OCI-LY7 (cell line): ENCODE results near the gene MAP7D1. TPM values are rescaled to one million over a fixed set of nuclear protein-coding genes. Genes with fewer than 3 reads are reported as not detected.

Experiments
- BruUV-seq: library from RNA; stranded (reverse); fragments of 400-500 nt; replicated peaks from 2 replicates; lab custom pipeline; 2021; lab: Mats Ljungman, UMichigan
- CTCF ChIA-PET: fragments of 300-600 bp; sonication (Branson Sonifier 250); formaldehyde crosslinking; loops from one replicate; lab custom pipeline; 2022; ENCODE audit warnings: antibody characterized with exemption; ENCODE audit not compliant: unreplicated experiment; lab: Charles Lee
- POLR2A ChIA-PET: fragments of 300-600 bp; sonication (Branson Sonifier 250); formaldehyde crosslinking; loops from one replicate; lab custom pipeline; 2022; ENCODE audit warnings: antibody characterized with exemption; lab: Charles Lee
- DNase-seq: peaks from one replicate; pipeline ENCODE4 v3.0.0-alpha.2; 2015; ENCODE audit warnings: low spot score
- H2AFZ ChIP-seq: fragments of 200-600 bp; sonication (generic), shearing (Covaris generic); 2 replicates; pipeline ENCODE4 v1.6.1; 2014; ENCODE audit warnings: mild to moderate bottlenecking, antibody characterized with exemption, low read length, moderate library complexity
- H3K27ac ChIP-seq: fragments of 200-600 bp; sonication (generic); 2 replicates; pipeline ENCODE4 v1.5.1; 2014; ENCODE audit warnings: mixed run types, low read depth, mild to moderate bottlenecking, moderate library complexity, low read length, inconsistent platforms; ENCODE audit not compliant: poor library complexity, severe bottlenecking
- H3K36me3 ChIP-seq: fragments of 200-600 bp; sonication (generic); 2 replicates; pipeline ENCODE4 v1.6.1; 2014; ENCODE audit warnings: mild to moderate bottlenecking, antibody characterized with exemption, low read length, moderate library complexity, mixed read lengths; ENCODE audit not compliant: insufficient read depth
- H3K4me1 ChIP-seq: fragments of 200-600 bp; sonication (generic); 2 replicates; pipeline ENCODE4 v1.5.1; 2014; ENCODE audit warnings: mild to moderate bottlenecking, low read length; ENCODE audit not compliant: insufficient read depth, poor library complexity, severe bottlenecking
- H3K4me2 ChIP-seq: fragments of 200-600 bp; sonication (generic); 2 replicates; pipeline ENCODE4 v1.6.1; 2014; ENCODE audit warnings: mild to moderate bottlenecking, low read length
- H3K4me3 ChIP-seq: fragments of 200-600 bp; sonication (generic); 2 replicates; pipeline ENCODE4 v1.5.1; 2014; ENCODE audit warnings: mild to moderate bottlenecking, low read depth, low read length; ENCODE audit not compliant: poor library complexity, severe bottlenecking
- H3K79me2 ChIP-seq: fragments of 200-600 bp; sonication (generic); 2 replicates; pipeline ENCODE4 v1.6.1; 2016; ENCODE audit warnings: low read depth, mild to moderate bottlenecking, low read length, moderate library complexity, mixed read lengths; ENCODE audit not compliant: insufficient read depth
- H3K9me2 ChIP-seq: fragments of 200-600 bp; sonication (generic); 2 replicates; pipeline ENCODE4 v1.6.1; 2016; ENCODE audit warnings: mild to moderate bottlenecking, low read length, mixed read lengths; ENCODE audit not compliant: insufficient read depth
- H3K9me3 ChIP-seq: fragments of 200-600 bp; sonication (generic); 2 replicates; pipeline ENCODE4 v1.6.1; 2014; ENCODE audit warnings: mild to moderate bottlenecking, mixed run types, low read length, mixed read lengths
- H4K20me1 ChIP-seq: fragments of 200-600 bp; sonication (generic); 2 replicates; pipeline ENCODE4 v1.6.1; 2014; ENCODE audit warnings: mild to moderate bottlenecking, antibody characterized with exemption, low read length, moderate library complexity, mixed read lengths; ENCODE audit not compliant: insufficient read depth
- EZH2phosphoT487 ChIP-seq: fragments of 200-600 bp; sonication (generic); IDR thresholded peaks from 2 replicates; pipeline ENCODE4 v1.6.1; 2018; ENCODE audit warnings: low read depth, borderline replicate concordance, mild to moderate bottlenecking, mixed run types, antibody characterized with exemption, low read length, moderate library complexity, mixed read lengths
- intact Hi-C: fragments of 100-400 bp; cut with micrococcal nuclease; formaldehyde crosslinking; loops from one replicate; pipeline ENCODE4 v1.10.0; 2022; ENCODE audit not compliant: unreplicated experiment
- total RNA-seq, 2 experiments: library from RNA; depleted of rRNA in 1 of 2; stranded (reverse); fragments of >200 nt in 1 of 2; shearing (Covaris generic) in 1 of 2; gene quantifications; 2 replicates each; pipeline ENCODE4 v1.2.3, GENCODE V29; 2014 to 2022
- TF ChIP-seq, protein P1 (sequence below): fragments of 200-600 bp; sonication (generic); conservative IDR thresholded peaks from 2 replicates; pipeline ENCODE4 v1.5.1; 2014; ENCODE audit warnings: mild to moderate bottlenecking, antibody characterized with exemption, low read length, moderate library complexity, mixed read lengths

The MAP7D1 gene
- total RNA-seq, 2 experiments from 2014 or later, result 61.2 to 101 TPM

DNA sequence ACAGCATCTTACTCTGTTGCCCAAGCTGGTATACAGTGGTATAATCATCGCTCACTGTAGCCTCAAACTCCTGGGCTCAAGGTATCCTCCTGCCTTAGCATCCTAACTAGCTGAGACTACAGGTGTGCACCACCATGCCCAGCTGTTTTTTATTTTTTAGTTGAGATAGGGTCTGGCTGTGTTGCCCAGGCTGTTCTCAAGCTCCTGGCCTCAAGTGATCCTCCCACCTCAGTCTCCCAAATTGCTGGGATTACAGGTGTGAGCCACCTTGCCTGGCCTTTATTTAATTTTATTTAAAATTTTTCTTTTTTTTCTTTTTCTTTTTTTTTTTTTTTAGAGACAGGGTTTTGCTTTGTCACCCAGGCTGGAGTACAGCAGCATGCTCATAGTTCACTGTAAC lies 9.2 kb downstream of the MAP7D1 start:
- Histone ChIP-seq H3K4me2 (no peak overlapping the region), H3K4me1 (peaks cover 51% of the 10 kb centered on the region), H3K9me3 (no peaks in the 10 kb centered on the region), H3K36me3 (peaks cover 34% of the 10 kb centered on the region; the same call in 1 of the 2 replicates), H4K20me1 (0 out of 2 replicates have a peak, but pooled peaks cover 3% of the 10 kb centered on the region), H3K79me2 (peaks cover 72% of the 10 kb centered on the region), H3K4me3 (no peak overlapping the region), H3K9me2 (no peaks in the 10 kb centered on the region), H2AFZ (no peak overlapping the region), H3K27ac (no peak overlapping the region)
- intact Hi-C loops, result no loop called here
- no peak for DNase-seq
- TF ChIP-seq EZH2phosphoT487, result no peak
- TF ChIP-seq, protein P1, sequence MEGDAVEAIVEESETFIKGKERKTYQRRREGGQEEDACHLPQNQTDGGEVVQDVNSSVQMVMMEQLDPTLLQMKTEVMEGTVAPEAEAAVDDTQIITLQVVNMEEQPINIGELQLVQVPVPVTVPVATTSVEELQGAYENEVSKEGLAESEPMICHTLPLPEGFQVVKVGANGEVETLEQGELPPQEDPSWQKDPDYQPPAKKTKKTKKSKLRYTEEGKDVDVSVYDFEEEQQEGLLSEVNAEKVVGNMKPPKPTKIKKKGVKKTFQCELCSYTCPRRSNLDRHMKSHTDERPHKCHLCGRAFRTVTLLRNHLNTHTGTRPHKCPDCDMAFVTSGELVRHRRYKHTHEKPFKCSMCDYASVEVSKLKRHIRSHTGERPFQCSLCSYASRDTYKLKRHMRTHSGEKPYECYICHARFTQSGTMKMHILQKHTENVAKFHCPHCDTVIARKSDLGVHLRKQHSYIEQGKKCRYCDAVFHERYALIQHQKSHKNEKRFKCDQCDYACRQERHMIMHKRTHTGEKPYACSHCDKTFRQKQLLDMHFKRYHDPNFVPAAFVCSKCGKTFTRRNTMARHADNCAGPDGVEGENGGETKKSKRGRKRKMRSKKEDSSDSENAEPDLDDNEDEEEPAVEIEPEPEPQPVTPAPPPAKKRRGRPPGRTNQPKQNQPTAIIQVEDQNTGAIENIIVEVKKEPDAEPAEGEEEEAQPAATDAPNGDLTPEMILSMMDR, result no peak
- ChIA-PET POLR2A (interaction anchor here (0.6 kb wide), 1 partner anchor 411 kb away, joined by 3 read pairs; no protein-coding TSS in a partner anchor), CTCF (no interaction called here)
- no TSS peak for BruUV-seq

DNA sequence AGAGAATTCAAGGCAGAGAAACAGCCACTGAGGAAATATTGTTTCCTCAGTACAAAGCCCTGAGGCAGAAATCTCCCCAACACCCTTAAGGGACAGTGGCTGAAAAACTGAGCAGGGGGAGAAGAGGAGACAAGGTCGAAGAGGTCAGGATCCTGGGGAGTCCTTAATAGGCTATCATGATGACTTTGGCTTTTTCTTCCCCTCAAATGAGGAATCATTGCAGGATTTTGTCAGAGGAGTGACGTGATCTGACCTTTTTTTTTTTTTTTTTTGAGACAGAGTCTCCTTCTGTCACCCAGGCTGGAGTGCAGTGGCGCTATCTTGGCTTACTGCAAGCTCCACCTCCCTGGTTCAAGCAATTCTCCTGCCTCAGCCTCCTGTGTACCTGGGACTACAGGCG lies 10.2 kb downstream of the MAP7D1 start:
- Histone ChIP-seq H3K4me3 (no peak overlapping the region), H3K4me2 (no peak overlapping the region), H3K79me2 (peaks cover 62% of the 10 kb centered on the region), H3K4me1 (peaks cover 42% of the 10 kb centered on the region), H3K36me3 (peaks cover 44% of the 10 kb centered on the region; the same call in 1 of the 2 replicates), H4K20me1 (0 out of 2 replicates have a peak, but pooled peaks cover 3% of the 10 kb centered on the region), H3K27ac (no peak overlapping the region), H2AFZ (no peak overlapping the region), H3K9me3 (no peaks in the 10 kb centered on the region), H3K9me2 (no peaks in the 10 kb centered on the region)
- ChIA-PET POLR2A (interaction anchor here (0.6 to 0.7 kb wide), 2 partner anchors 16 to 241 kb away, joined by 3 read pairs; no protein-coding TSS in a partner anchor), CTCF (no interaction called here)
- TF ChIP-seq, protein P1, result no peak
- TF ChIP-seq EZH2phosphoT487, result no peak
- no peak for DNase-seq
- no TSS peak for BruUV-seq
- intact Hi-C loops, result no loop called here
